H1 (cell line): ENCODE results near the gene KMT2A. TPM values are rescaled to one million over a fixed set of nuclear protein-coding genes. Genes with fewer than 3 reads are reported as not detected.

Experiments used
- ASH2L ChIP-seq: fragments of 200-600, 300-600 bp; sonication (generic); IDR thresholded peaks from one replicate; pipeline ENCODE4 v1.7.1; 2017; ENCODE audit warnings: low read length
- CHD7 ChIP-seq: fragments of 300-600 bp; sonication (generic); IDR thresholded peaks from 2 replicates; pipeline ENCODE4 v1.7.1; 2012; ENCODE audit warnings: low read length, moderate library complexity, mild to moderate bottlenecking, inconsistent platforms; ENCODE audit not compliant: insufficient replicate concordance
- TBP ChIP-seq: IDR thresholded peaks from 2 replicates; pipeline ENCODE4 v1.6.1; 2011; ENCODE audit warnings: low read depth, low read length, improper control_type of control experiment
- polyA plus RNA-seq, 7 experiments: library from polyadenylated mRNA; depleted of rRNA in 3 of 7; stranded (reverse) in 5 of 7; unstranded in 2 of 7; fragments of >200 nt in 5 of 7; fragments of 200-250 nt in 2 of 7; gene quantifications; 1 replicate in 5 of 7; 2 replicates in 1 of 7; 4 replicates in 1 of 7; pipeline versions ENCODE4 v1.2.1 to v1.2.3, GENCODE V29; 2011 to 2013; ENCODE audit warnings: missing spikeins in 2 of 7, mixed read lengths in 2 of 7
- total RNA-seq: library from RNA; stranded (reverse); fragmentation: NEBNext Ultra II Directional; extraction: Animal tissue kit (Norgen Biotek cat#: 25700); gene quantifications from 2 replicates; pipeline ENCODE4 v1.2.1, GENCODE V29; 2021
- TF ChIP-seq, protein P1 (sequence below): IDR thresholded peaks from 2 replicates; pipeline ENCODE4 v1.6.1; 2012; ENCODE audit warnings: low read length, inconsistent platforms

KMT2A gene
- total and polyA plus RNA-seq, 2 of the 8 experiments (the other 6 are each of a cell fraction or from before 2014, with no cell fraction given), result 35.9 to 62.1 TPM

- TF ChIP-seq CHD7 (no peak), ASH2L (peak; percentile 44), TBP (no peak)
- TF ChIP-seq, protein P1, sequence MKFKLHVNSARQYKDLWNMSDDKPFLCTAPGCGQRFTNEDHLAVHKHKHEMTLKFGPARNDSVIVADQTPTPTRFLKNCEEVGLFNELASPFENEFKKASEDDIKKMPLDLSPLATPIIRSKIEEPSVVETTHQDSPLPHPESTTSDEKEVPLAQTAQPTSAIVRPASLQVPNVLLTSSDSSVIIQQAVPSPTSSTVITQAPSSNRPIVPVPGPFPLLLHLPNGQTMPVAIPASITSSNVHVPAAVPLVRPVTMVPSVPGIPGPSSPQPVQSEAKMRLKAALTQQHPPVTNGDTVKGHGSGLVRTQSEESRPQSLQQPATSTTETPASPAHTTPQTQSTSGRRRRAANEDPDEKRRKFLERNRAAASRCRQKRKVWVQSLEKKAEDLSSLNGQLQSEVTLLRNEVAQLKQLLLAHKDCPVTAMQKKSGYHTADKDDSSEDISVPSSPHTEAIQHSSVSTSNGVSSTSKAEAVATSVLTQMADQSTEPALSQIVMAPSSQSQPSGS, result 0 out of 2 replicates have a peak, but pooled peaks have one; percentile 11
- TF ChIP-seq, all 59 proteins: peak for 2
These were observed 34.3 kb upstream of the KMT2A start (continued) for GRCh38 chr11:118401880-118402590.
